ENCODE data around the gene NLRC5.
"Not testable (repeated sequence)": the region's sequence is repeated elsewhere in the genome, so short reads cannot be mapped to it uniquely, and the experiment has no call there.

Gene NLRC5

GRCh38 chr16:57092786-57093411 lies 103.5 kb downstream of the NLRC5 start:
- no peaks in the 10 kb centered on the region for H3K9me3 ChIP-seq
- H3K36me3 ChIP-seq (replicated peaks), result no peaks in the 10 kb centered on the region
- peaks cover 12% of the 10 kb centered on the region for H3K4me1 ChIP-seq
- H3K4me3 ChIP-seq, result peak overlapping the region; percentile 50
- in situ Hi-C loops (cut with MboI; ENCODE audit: low sequenced_read_pairs), result no loop called here
- peak; percentile 19 to 69 for DNase-seq (ENCODE audit: low spot score in 2 of 2)
- no peaks in the 10 kb centered on the region for H3K27me3 ChIP-seq (ENCODE audit: low read depth)

GRCh38 chr16:57093666-57094564 lies 104.6 kb downstream of the NLRC5 start:
- H3K36me3 ChIP-seq (replicated peaks), result no peaks in the 10 kb centered on the region
- H3K9me3 ChIP-seq, result no peaks in the 10 kb centered on the region
- in situ Hi-C loops (cut with MboI; ENCODE audit: low sequenced_read_pairs), result no loop called here
- H3K27me3 ChIP-seq (ENCODE audit: low read depth), result no peaks in the 10 kb centered on the region
- peak in 1 of 2 experiments; percentile 50 for DNase-seq (ENCODE audit: low spot score in 2 of 2)
- H3K4me3 ChIP-seq, result peak overlapping the region; percentile 50
- H3K4me1 ChIP-seq, result peaks cover 12% of the 10 kb centered on the region

GRCh38 chr16:57094911-57095310 lies 105.6 kb downstream of the NLRC5 start:
- no peaks in the 10 kb centered on the region for H3K9me3 ChIP-seq
- no peaks in the 10 kb centered on the region for H3K27me3 ChIP-seq (ENCODE audit: low read depth)
- H3K4me1 ChIP-seq, result peaks cover 12% of the 10 kb centered on the region
- H3K4me3 ChIP-seq, result no peak overlapping the region
- DNase-seq (ENCODE audit: low spot score in 2 of 2), result no peak
- H3K36me3 ChIP-seq (replicated peaks), result no peaks in the 10 kb centered on the region
- in situ Hi-C loops (cut with MboI; ENCODE audit: low sequenced_read_pairs), result no loop called here

- Histone ChIP-seq H3K36me3 (replicated peaks) (no peaks in the 10 kb centered on the region), H3K4me3 (no peak overlapping the region), H3K27me3 (ENCODE audit: low read depth) (no peaks in the 10 kb centered on the region), H3K9me3 (no peaks in the 10 kb centered on the region), H3K4me1 (peaks cover 11% of the 10 kb centered on the region)
- in situ Hi-C loops (cut with MboI; ENCODE audit: low sequenced_read_pairs), result no loop called here
- no peak for DNase-seq (ENCODE audit: low spot score in 2 of 2)
These were observed 106.8 kb downstream of the NLRC5 start for GRCh38 chr16:57096192-57096591.

GRCh38 chr16:57096793-57097192 lies 107.4 kb downstream of the NLRC5 start:
- Histone ChIP-seq H3K27me3 (ENCODE audit: low read depth) (no peaks in the 10 kb centered on the region), H3K4me1 (peaks cover 5% of the 10 kb centered on the region), H3K36me3 (replicated peaks) (no peaks in the 10 kb centered on the region), H3K9me3 (no peaks in the 10 kb centered on the region), H3K4me3 (no peak overlapping the region)
- no peak for DNase-seq (ENCODE audit: low spot score in 2 of 2)
- in situ Hi-C loops (cut with MboI; ENCODE audit: low sequenced_read_pairs), result no loop called here

GRCh38 chr16:57098188-57098841 lies 109.0 kb downstream of the NLRC5 start:
- Histone ChIP-seq H3K4me1 (peaks cover 5% of the 10 kb centered on the region; the same call in 1 of the 2 replicates), H3K36me3 (replicated peaks) (no peaks in the 10 kb centered on the region), H3K27me3 (ENCODE audit: low read depth) (no peaks in the 10 kb centered on the region), H3K9me3 (no peaks in the 10 kb centered on the region), H3K4me3 (no peak overlapping the region)
- no peak for DNase-seq (ENCODE audit: low spot score in 2 of 2)
- in situ Hi-C loops (cut with MboI; ENCODE audit: low sequenced_read_pairs), result no loop called here

GRCh38 chr16:57099965-57100364 lies 110.6 kb downstream of the NLRC5 start:
- H3K27me3 ChIP-seq (ENCODE audit: low read depth); H3K4me3 ChIP-seq; H3K9me3 ChIP-seq; H3K36me3 ChIP-seq (replicated peaks); DNase-seq (ENCODE audit: low spot score in 2 of 2); H3K4me1 ChIP-seq; in situ Hi-C loops (cut with MboI; ENCODE audit: low sequenced_read_pairs): not testable (repeated sequence)

GRCh38 chr16:57100445-57100844 lies 111.1 kb downstream of the NLRC5 start:
- no peaks in the 10 kb centered on the region for H3K36me3 ChIP-seq (replicated peaks)
- DNase-seq (ENCODE audit: low spot score in 2 of 2), result no peak
- no peaks in the 10 kb centered on the region for H3K9me3 ChIP-seq
- no peaks in the 10 kb centered on the region for H3K27me3 ChIP-seq (ENCODE audit: low read depth)
- no peak overlapping the region for H3K4me3 ChIP-seq
- in situ Hi-C loops (cut with MboI; ENCODE audit: low sequenced_read_pairs), result no loop called here
- H3K4me1 ChIP-seq, result no peaks in the 10 kb centered on the region; the same call in 1 of the 2 replicates

GRCh38 chr16:57102888-57103851 lies 113.8 kb downstream of the NLRC5 start:
- no peak overlapping the region for H3K4me3 ChIP-seq
- no peaks in the 10 kb centered on the region for H3K36me3 ChIP-seq (replicated peaks)
- H3K27me3 ChIP-seq (ENCODE audit: low read depth), result no peaks in the 10 kb centered on the region
- H3K9me3 ChIP-seq, result no peaks in the 10 kb centered on the region
- DNase-seq (ENCODE audit: low spot score in 2 of 2), result peak in 1 of 2 experiments; percentile 20
- no peaks in the 10 kb centered on the region; the same call in 1 of the 2 replicates for H3K4me1 ChIP-seq
- in situ Hi-C loops (cut with MboI; ENCODE audit: low sequenced_read_pairs), result no loop called here

- Histone ChIP-seq H3K9me3 (no peaks in the 10 kb centered on the region), H3K4me1 (no peaks in the 10 kb centered on the region; the same call in 1 of the 2 replicates), H3K27me3 (ENCODE audit: low read depth) (no peaks in the 10 kb centered on the region), H3K4me3 (no peak overlapping the region), H3K36me3 (replicated peaks) (no peaks in the 10 kb centered on the region)
- DNase-seq (ENCODE audit: low spot score in 2 of 2), result no peak
- in situ Hi-C loops (cut with MboI; ENCODE audit: low sequenced_read_pairs), result no loop called here
These were observed 115.3 kb downstream of the NLRC5 start for GRCh38 chr16:57104706-57105105.

GRCh38 chr16:57105184-57105583 lies 115.8 kb downstream of the NLRC5 start:
- in situ Hi-C loops (cut with MboI; ENCODE audit: low sequenced_read_pairs), result no loop called here
- Histone ChIP-seq H3K4me3 (no peak overlapping the region), H3K36me3 (replicated peaks) (no peaks in the 10 kb centered on the region), H3K9me3 (no peaks in the 10 kb centered on the region), H3K27me3 (ENCODE audit: low read depth) (no peaks in the 10 kb centered on the region), H3K4me1 (no peaks in the 10 kb centered on the region; the same call in 1 of the 2 replicates)
- DNase-seq (ENCODE audit: low spot score in 2 of 2), result no peak

- Histone ChIP-seq H3K36me3 (replicated peaks) (no peaks in the 10 kb centered on the region), H3K27me3 (ENCODE audit: low read depth) (no peaks in the 10 kb centered on the region), H3K4me1 (no peaks in the 10 kb centered on the region; the same call in 1 of the 2 replicates), H3K9me3 (no peaks in the 10 kb centered on the region), H3K4me3 (no peak overlapping the region)
- DNase-seq (ENCODE audit: low spot score in 2 of 2), result no peak
- in situ Hi-C loops (cut with MboI; ENCODE audit: low sequenced_read_pairs), result no loop called here
These were observed 117.4 kb downstream of the NLRC5 start for GRCh38 chr16:57106767-57107166.

GRCh38 chr16:57107321-57107922 lies 118.1 kb downstream of the NLRC5 start:
- DNase-seq (ENCODE audit: low spot score in 2 of 2), result no peak
- H3K36me3 ChIP-seq (replicated peaks), result no peaks in the 10 kb centered on the region
- no peaks in the 10 kb centered on the region; the same call in 1 of the 2 replicates for H3K4me1 ChIP-seq
- H3K27me3 ChIP-seq (ENCODE audit: low read depth), result no peaks in the 10 kb centered on the region
- no peaks in the 10 kb centered on the region for H3K9me3 ChIP-seq
- no peak overlapping the region for H3K4me3 ChIP-seq
- in situ Hi-C loops (cut with MboI; ENCODE audit: low sequenced_read_pairs), result no loop called here
